ENCODE data around the gene ARHGEF19.
A peak's percentile ranks its signal among the peaks of the same experiment; 100 is the strongest.
"Not testable (repeated sequence)": the region's sequence is repeated elsewhere in the genome, so short reads cannot be mapped to it uniquely, and the experiment has no call there.

ARHGEF19 gene

DNA sequence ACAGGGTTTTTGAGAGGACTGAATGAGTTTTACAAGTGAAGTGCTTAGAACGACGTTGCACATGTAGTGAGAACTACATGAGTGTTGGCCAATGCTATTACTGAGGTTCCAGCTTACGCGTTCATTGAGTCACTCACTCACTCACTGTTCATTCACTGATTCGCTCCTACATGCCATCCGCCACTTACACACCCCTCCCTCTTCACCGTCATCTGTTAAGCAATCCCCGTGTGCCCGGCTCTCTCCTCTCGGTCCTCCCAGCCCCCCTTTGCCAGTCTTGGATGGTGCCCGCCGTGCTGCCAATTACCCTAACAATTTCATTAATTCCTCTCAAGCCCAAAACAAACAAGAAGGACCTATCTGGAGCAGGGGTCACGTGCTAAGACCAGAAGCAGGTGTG, 29.3 kb downstream of the ARHGEF19 start:
- no peak for DNase-seq (ENCODE audit: low read depth, low spot score)

DNA sequence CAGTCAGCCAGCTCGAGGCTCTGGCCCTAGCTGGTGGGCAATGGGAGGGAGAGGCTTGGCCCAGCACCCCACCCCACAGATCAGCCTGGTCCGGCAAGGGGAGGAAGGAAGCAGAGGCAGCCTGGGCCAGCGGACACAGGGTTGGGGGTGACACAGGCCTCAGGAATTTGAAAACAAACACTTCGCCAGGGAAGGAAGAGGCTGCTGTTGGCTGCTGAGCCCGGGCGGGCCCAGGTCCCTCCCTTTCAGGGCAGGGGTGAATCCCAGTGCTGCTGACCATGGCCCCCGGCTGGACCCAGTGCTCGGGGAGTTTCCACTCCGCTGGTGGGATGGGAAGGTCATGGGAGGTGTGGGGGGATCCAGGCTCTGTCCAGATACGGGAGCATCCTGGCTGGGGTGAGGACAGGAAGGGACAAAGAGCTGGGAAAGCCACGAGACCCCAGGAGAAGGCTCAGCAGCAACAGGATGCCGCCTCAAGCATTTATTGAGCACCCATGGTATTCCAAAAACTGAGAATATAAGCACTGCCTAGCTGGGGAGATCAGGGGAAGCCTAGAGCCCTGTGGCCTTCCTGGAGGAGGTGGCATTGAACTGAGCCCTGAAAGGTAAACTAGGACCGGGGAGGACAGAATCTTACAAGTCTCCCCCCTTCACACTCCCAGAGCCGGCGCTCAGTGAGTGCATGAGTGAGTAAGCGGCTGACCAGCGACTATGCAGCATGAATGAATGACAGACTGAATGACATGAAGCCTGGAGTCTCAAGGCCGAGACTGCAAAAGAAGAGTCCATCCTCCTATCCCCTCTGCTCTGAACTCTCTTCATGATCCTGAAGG, 30.3 kb downstream of the ARHGEF19 start:
- DNase-seq (ENCODE audit: low read depth, low spot score) = peak; percentile 43

DNA sequence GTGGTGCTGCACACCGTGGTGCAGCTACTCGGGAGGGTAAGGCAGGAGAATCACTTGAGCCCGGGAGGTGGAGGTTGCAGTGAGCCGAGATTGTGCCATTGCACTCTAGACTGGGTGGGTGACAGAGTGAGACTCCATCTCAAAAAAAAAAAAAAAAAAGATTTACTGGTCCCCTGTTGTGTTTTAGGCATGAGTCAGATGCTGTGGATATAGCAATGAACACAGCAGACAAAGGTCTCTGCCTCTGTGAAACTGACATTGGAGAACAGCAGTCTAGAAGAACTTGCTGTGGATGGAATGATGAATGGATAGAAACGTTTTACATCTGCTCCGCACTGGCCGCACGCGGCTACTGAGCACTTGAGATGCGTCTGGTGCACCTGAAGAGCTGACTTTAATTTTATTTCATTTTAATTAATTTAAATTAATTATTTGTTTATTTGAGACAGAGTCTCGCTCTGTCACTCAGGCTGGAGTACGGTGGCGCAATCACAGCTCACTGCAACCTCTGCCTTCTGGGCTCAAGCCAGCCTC, 32.1 kb downstream of the ARHGEF19 start:
- DNase-seq (ENCODE audit: low read depth, low spot score) = no peak

DNA sequence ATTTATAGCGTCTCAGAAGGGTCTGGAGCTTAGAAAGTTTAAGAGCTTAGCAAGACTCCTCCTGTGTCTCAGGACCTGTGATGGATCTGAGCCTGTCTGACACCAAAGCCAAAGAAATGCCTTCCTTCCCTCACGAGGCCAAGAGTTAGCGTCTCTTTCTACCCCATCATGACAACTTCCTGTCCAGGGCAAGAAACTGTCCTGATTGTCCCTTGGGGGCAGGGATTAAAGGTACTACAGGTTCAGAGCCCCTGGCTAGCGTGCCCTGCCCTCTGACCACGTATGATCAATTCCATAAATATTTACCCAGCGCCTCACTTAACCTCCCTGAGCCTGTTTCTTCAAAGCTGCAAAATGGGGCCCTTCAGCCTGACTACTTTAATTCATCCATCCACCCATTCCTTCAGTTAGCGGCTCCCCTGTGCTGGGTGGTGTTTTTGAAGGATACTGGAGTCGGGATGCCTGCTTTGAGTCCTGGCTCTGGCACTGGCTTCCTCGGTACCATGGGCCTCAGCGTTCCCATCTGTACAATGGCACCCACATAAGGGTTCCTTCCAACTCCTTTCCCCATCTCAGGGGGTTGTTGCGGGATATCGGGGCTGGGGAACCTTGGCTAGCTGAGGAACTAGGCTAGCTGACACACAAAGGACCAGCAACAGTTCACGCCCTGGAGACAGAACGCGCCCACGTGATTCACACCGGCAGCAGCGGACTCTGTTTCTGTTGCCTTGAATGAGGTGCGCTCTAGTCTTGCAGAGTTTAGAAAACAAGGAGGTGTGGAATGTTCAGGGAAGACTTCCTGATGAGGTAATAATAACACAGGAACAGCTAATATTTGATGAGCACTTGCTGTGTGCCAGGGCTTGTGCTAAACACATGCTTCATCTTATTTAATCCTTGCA, 33.6 kb downstream of the ARHGEF19 start:
- no peak for DNase-seq (ENCODE audit: low read depth, low spot score)

DNA sequence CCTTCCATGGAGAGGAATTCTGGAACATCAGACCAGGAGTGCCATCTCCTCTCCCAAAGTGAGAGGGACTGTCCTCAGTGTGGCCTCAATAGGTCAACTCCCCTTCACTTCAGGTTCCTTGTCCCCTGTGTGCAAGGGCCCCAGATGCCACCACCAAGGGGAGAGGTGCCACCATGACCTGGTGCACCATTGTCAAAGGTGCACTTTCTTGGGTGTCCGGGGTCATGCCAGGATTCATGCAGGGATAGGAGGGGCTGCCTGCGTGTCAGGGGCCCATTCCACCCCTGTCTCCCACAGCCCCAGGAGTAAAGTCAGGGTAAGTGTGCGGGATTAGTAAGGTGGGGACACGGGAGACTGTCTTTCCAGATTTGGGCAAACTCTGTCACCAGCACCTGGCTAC, 35.1 kb downstream of the ARHGEF19 start:
- no peak for DNase-seq (ENCODE audit: low read depth, low spot score)

DNA sequence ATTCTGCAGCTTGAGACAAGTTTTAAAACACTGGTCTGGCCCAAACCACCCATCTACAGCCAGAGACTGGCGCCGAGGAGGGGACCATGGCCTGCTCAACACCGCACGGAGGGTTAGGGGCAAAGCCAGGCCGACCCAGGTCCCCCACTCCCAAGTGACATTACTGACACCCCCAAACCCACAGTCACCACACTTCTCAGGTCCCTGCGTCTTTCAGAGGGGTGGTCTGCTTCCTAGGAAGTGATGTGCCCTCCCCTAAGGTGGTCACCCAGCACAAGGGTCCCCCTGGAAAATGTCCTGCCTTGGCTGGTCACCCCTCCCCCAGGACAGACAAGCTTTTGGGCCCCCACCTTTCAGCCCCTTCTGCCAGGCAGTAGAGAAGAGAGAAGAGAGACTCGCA, 35.8 kb downstream of the ARHGEF19 start:
- no peak for DNase-seq (ENCODE audit: low read depth, low spot score)

DNA sequence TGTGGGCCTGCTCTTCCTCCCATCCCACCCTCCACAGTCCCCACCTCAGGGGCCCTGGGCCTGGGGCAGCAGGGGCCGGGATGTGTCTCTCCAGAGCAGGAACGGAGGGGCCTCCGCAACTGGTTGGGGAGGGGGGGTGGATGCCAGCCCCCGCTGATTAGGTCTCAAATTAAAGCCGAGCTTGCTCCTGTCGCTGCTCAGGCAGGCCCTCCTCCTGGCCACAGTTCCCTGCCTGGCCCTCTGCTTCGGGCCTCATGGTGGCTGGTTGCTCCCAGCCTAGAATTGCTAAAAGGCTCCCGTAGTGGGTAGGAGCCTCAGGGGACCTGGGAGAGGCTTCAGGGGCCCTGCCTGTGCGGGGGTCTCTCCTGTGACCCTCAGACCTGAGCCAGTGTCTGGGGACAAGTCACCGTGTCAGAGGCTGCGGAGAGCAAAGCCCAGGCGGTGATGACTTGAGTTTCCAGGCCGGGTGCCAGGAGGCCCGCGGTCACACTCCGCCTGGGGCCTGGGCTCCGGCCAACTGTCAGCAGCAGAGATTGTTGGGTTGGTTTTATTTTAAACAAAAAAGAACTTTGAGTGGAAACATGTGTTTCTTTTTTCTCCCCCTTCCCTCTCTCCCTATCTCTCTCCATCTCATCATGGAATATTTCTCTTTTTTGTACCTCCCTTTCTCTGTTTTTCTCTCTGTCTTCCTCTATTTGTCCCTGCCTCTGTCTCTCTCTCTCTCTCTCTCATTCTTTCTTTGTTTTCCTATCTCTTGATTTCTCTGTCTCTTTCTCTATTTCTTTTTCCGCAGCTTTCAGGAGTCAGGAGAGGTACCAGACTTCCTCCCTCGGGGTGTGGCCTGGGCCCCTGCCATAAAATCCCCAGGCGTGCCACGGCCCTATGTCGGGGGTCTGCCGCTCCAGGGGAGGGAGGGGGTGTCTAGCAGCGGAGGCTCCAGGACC, 36.6 kb downstream of the ARHGEF19 start:
- DNase-seq (ENCODE audit: low read depth, low spot score) = no peak

DNA sequence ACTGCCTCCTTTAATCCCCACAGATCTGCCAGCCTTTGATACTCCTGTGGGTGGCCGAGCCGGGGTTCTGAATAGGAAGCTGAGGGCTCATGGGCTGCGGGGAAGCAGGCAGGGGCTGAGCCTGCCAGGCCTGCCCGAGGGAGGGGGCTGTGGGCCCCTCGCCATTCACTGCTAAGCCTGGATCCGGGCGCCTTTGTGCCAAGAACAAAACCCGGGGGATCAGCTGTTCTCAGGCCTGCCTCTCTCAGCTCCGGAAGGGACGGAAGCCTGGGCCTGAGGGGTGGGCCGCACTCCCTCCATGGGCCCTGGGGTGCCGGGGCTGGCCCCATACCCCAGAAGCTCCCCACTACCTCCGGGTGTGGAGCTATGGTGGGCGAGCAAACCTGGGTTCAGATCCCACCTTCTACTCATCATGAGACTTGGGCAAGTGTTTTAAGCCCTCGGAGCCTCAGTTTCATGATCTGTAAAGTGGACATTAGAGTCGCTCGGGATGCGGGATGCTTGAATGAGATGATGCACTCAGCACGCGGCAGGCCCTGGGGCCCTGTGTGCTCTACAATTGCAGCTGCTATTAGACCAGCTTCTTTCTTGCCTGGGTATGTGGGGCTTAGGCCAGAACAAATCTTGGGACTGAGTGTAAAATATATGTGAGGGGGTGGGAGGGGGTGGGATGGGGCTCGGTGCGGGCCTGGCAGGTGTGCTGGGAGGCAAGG, 37.4 kb downstream of the ARHGEF19 start:
- no peak for DNase-seq (ENCODE audit: low read depth, low spot score)

DNA sequence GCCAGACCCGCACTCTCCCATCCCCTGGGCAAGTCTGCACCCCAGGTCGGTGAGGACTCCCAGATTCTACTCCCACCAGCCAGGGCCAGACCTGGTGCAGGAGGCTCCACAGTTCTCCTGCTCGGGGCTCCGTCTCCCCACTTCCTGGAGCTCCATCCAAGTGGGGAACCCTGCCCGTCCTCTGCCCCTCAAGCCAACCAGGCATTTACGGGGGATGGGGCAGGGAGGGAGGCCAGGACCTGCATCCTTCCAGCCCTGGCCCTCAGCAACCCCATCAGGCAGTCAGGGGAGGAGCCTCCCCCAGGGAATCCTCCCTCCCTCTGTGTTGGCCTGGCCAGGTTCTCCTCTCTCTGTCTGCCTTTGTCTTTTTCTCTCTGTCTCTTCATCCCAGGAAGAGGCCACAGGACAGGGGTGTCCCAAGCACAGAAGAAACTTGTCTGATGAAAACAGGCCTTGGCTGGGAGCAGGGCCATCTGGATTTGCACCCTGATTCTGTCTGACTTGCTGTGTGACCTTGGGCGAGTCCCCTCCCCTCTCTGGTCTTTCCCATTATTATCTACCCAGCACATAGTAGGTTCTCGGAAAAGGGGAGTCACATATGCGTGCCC, 38.1 kb downstream of the ARHGEF19 start:
- DNase-seq (ENCODE audit: low read depth, low spot score) = no peak

DNA sequence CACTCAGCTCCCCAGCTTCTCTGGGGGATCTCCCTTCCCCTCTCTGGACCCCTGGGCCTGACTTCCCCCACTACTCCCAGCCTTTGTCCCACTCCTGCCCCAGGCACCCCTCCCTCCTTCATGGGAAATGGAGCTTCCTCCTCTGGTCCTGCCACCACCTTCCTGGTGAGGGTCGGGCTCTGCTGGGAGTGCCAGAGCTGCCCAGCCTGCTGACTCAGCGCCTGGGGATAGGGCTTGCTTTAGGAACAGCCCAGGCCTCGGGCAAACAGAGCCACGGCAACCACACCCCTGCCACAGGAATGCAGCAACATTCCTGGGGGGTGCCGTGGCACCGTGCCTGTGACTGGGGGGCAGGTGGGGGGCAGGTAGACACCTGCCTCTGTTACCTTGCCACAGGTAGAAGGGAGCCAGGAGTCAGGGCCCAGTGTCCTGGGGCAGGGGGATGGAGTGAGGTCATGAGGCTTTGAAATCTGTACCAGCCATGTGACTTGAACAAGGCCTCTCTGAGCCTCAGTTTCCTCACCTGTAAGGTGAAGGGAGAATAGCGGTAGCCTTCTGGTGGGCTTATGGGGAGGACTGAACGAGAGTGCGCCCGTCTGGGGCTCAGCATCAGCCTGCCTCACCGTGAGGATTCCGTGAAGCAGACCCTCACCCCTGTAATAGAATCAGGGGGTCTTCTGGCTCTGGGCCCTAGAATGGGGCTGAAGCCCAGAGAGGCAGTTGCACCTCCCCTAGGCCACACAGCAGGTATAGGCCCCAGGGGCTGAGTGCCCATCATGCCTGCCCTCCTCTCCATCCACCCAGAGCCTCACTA, 38.8 kb downstream of the ARHGEF19 start:
- DNase-seq (ENCODE audit: low read depth, low spot score) = no peak

DNA sequence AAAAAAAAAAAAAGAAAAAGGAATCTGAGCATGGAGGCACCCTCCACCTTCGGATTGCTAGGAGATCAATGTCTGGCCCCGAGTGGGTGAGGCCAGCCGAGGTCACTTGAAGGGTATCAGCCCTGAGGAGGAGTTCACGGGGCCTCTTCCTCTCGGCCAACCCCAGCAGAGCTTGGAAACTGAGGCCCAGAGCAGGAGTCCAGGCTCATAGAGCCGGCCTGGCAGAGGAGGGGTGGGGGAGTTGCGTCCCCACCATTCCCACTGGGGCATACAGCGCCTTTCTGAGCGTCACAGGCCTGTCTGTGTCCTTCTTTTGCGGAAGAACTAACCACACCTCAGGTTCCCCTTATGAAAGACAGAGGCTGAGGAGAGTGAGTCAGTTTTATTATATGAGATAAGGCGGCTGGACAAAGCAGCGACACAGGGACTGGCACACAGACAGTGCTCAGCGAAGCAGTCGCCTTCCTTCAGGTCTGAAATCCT, 39.4 kb downstream of the ARHGEF19 start:
- DNase-seq (ENCODE audit: low read depth, low spot score) = no peak

DNA sequence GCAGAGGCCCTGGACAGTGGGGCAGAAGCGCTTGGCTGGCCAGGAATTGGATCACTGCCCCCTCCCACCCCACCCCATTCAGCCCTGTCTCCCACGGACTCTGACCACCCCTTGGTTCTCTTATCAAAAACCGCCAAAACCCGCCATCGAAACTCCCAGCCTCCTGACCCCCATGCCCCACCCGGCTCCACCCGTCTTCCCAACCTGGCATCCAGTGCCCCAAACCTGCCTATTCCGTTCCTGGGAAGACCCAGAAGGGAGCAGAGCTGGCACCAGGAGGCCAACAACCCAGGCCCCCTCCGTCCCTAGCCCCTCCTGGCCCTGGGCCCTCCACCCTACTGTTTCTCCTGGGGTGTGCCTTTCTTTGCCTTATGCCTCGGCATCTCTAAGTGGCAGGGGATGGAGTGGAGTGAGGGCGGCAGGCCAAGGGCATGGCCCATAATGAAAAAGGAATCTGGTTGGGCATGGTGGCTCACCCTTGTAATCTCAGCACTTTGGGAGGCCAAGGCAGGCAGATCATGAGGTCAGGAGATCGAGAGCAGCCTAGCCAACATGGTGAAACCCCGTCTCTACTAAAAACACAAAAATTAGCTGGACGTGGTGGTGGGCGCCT, 40.1 kb downstream of the ARHGEF19 start:
- no peak for DNase-seq (ENCODE audit: low read depth, low spot score)

DNA sequence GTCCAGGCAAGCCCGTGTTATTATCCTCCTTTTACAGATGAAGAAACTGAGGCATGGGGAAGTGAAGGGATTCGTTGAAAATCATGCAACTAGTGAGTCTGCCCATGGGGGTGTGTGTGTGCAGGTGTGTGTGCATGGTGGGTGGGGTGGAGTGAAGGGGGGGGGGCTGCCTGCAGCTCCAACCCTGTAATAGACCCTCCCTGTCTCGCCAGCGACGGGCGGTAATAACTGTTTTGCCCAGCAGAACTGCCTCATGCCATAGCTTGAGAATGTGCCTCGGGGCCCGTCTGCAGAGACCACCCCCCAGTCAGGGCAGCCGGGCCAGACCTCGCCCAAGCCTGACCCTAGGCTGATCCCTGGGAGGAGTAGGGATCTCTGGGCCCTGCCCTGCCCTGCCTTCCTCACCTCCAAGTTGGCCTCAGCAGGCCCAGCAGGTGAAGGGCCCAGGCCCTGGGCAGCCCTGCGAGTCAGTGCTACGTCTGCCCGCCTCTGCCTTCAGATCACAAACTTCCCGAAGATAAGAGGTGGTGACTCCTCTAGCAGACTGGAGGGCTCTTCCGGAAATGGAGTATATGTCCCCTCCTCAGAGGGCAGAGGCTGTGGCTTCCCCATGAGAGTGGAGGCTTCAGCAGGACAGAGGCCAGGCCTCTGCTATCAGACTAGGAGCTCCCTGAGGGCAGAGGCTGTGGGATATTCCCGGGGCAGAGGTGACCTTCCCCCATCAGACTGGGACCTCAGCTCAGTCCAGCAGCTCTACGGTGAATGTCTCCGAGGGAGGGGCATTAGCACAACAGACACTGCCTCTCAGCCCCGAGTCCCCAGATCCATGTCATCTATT, 40.9 kb downstream of the ARHGEF19 start:
- DNase-seq (ENCODE audit: low read depth, low spot score) = no peak

DNA sequence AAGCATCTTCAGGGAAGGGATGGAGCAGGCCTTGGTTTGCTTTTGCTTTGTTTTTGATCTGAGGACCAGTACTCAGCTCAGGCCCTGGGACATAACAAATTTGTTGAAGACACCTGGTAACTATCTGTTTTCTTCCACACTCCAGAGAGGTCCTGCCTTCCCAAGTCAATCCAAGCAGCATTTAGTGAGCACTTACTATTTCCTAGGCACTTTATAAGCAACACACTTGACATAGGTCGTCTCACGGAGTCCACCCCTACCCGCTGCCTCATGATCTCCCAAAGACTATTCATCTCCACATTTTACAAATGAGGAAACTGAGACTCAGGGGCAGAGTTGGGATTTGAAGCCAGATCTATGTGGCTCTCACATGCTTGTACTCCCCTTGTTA, 42.2 kb downstream of the ARHGEF19 start:
- DNase-seq (ENCODE audit: low read depth, low spot score) = no peak

DNA sequence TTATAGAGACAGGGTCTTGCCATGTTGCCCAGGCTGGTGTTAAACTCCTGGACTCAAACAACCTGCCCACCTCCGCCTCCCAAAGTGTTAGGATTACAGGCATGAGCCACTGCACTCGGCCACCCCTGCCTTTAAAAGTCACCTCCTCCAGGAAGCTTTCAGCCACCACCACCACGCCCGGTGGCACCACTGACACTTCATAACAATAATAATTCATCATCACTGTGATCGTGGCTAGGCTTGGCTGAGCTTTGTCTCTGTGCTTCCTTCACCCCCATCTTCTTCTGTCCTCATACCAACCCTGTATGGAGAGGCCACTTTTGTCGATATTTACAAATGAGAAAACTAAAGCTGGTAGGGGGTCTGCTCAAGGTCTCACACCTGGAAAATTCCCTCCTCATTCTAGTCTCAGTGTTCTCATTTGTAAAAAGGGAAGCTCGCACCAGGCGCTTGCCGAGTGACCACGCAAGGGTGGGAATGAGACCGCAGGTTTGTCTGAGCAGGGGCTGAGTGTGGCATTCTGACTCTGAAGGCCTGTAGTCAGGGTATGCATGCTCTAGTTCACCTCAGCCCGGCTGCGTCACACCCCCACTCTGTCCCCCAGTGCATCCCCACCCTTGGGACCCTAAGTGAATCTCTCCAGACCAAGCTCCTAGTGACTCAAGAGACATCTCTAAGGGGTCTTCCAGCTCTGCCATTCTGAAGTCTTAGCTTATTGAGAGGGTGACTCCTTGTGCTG, 43.7 kb downstream of the ARHGEF19 start:
- DNase-seq (ENCODE audit: low read depth, low spot score) = no peak

DNA sequence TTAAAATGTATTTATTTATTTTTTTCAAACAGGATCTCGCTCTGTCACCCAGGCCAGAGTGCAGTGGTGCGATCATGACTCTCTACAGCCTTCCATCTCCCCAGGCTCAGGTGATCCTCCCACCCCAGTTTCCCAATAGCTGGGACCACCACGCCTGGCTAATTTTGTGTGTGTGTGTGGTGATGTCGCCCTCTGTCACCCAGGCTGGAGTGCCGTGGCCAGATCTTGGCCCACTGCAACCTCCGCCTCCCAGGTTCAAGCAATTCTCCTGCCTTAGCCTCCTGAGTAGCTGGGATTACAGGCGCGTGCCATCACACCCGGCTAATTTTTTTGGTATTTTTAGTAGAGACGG, 44.3 kb downstream of the ARHGEF19 start:
- not testable (repeated sequence) for DNase-seq (ENCODE audit: low read depth, low spot score)
